ENCODE data around the gene INPP5A. TPM values are rescaled to one million over a fixed set of nuclear protein-coding genes. Genes with fewer than 3 reads are reported as not detected.
A peak's percentile ranks its signal among the peaks of the same experiment; 100 is the strongest.

The INPP5A gene
- total RNA-seq, 1 donor from 2014 or later: 41.0 TPM

GRCh38 chr10:132721725-132722124 is 184.1 kb downstream of the INPP5A start:
- Mint-ChIP-seq H3K4me3 (no peak overlapping the region), H3K36me3 (peaks cover 19% of the 10 kb centered on the region), H3K27ac (peak overlapping the region; percentile 25), H3K4me1 (peaks cover 3% of the 10 kb centered on the region), H3K27me3 (ENCODE audit: low read depth) (no peaks in the 10 kb centered on the region), H3K9me3 (no peaks in the 10 kb centered on the region)
- no peak for DNase-seq (ENCODE audit: low spot score in 2 of 2, unreplicated experiment in 2 of 2)
- TF ChIP-seq, protein P1, sequence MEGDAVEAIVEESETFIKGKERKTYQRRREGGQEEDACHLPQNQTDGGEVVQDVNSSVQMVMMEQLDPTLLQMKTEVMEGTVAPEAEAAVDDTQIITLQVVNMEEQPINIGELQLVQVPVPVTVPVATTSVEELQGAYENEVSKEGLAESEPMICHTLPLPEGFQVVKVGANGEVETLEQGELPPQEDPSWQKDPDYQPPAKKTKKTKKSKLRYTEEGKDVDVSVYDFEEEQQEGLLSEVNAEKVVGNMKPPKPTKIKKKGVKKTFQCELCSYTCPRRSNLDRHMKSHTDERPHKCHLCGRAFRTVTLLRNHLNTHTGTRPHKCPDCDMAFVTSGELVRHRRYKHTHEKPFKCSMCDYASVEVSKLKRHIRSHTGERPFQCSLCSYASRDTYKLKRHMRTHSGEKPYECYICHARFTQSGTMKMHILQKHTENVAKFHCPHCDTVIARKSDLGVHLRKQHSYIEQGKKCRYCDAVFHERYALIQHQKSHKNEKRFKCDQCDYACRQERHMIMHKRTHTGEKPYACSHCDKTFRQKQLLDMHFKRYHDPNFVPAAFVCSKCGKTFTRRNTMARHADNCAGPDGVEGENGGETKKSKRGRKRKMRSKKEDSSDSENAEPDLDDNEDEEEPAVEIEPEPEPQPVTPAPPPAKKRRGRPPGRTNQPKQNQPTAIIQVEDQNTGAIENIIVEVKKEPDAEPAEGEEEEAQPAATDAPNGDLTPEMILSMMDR (IDR thresholded peaks at IDR 0.05; ENCODE audit: unreplicated experiment): no peak

GRCh38 chr10:132722394-132723329 is 185.1 kb downstream of the INPP5A start:
- Mint-ChIP-seq H3K36me3 (peaks cover 22% of the 10 kb centered on the region), H3K4me3 (no peak overlapping the region), H3K4me1 (peaks cover 3% of the 10 kb centered on the region), H3K9me3 (no peaks in the 10 kb centered on the region), H3K27me3 (ENCODE audit: low read depth) (no peaks in the 10 kb centered on the region), H3K27ac (peak overlapping the region; percentile 39)
- TF ChIP-seq, protein P1 (IDR thresholded peaks at IDR 0.05; ENCODE audit: unreplicated experiment): no peak
- DNase-seq (ENCODE audit: low spot score in 2 of 2, unreplicated experiment in 2 of 2): no peak

GRCh38 chr10:132723330-132723970 is 185.9 kb downstream of the INPP5A start:
- no peaks in the 10 kb centered on the region for H3K9me3 Mint-ChIP-seq
- H3K4me3 Mint-ChIP-seq: no peak overlapping the region
- no peak overlapping the region for H3K27ac Mint-ChIP-seq
- H3K27me3 Mint-ChIP-seq (ENCODE audit: low read depth): no peaks in the 10 kb centered on the region
- peaks cover 22% of the 10 kb centered on the region for H3K36me3 Mint-ChIP-seq
- no peak for DNase-seq (ENCODE audit: low spot score in 2 of 2, unreplicated experiment in 2 of 2)
- TF ChIP-seq, protein P1 (IDR thresholded peaks at IDR 0.05; ENCODE audit: unreplicated experiment): no peak
- H3K4me1 Mint-ChIP-seq: peaks cover 3% of the 10 kb centered on the region

DNA sequence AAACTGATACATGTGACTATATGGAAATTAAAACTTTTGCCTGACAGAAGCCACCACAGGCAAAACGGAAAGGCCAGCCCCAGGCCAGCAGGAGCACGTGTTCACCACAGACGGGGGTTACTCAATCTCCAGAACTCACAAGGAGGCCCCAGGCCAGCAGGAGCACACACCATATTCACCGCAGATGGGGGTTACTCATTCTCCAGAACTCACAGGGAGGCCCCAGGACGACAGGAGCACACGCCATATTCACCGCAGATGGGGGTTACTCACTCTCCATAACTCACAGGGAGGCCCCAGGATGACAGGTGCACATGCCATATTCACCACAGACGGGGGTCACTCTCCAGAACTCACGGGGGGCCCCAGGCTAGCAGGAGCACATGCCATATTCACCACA is 186.9 kb downstream of the INPP5A start:
- peaks cover 22% of the 10 kb centered on the region for H3K36me3 Mint-ChIP-seq
- no peaks in the 10 kb centered on the region for H3K9me3 Mint-ChIP-seq
- peaks cover 3% of the 10 kb centered on the region for H3K4me1 Mint-ChIP-seq
- no peak overlapping the region for H3K4me3 Mint-ChIP-seq
- no peak for DNase-seq (ENCODE audit: low spot score in 2 of 2, unreplicated experiment in 2 of 2)
- TF ChIP-seq, protein P1 (IDR thresholded peaks at IDR 0.05; ENCODE audit: unreplicated experiment): no peak
- H3K27me3 Mint-ChIP-seq (ENCODE audit: low read depth): no peaks in the 10 kb centered on the region
- H3K27ac Mint-ChIP-seq: no peak overlapping the region

DNA sequence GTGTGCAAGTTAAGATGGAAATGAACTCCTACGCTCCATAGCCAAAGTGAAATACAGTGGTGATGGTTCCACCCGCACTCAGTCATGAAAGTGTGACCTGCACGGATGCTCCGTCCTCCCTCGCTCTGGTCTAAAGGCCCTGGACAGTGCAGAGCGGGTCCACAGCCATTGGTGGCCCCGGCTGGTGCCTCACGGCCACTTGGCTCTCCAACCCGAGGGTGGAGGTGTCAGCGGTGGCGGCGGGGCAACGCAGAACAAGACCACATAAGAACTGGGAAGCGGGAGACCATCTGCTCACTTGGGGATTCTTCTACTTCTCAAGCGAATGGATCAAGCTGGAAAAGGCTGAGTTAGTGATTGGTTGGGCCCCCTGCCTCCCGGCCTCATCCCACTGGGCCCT is 187.6 kb downstream of the INPP5A start:
- H3K4me1 Mint-ChIP-seq: peaks cover 3% of the 10 kb centered on the region
- H3K9me3 Mint-ChIP-seq: no peaks in the 10 kb centered on the region
- TF ChIP-seq, protein P1 (IDR thresholded peaks at IDR 0.05; ENCODE audit: unreplicated experiment): no peak
- DNase-seq (ENCODE audit: low spot score in 2 of 2, unreplicated experiment in 2 of 2): no peak
- peaks cover 22% of the 10 kb centered on the region for H3K36me3 Mint-ChIP-seq
- no peak overlapping the region for H3K4me3 Mint-ChIP-seq
- no peaks in the 10 kb centered on the region for H3K27me3 Mint-ChIP-seq (ENCODE audit: low read depth)
- no peak overlapping the region for H3K27ac Mint-ChIP-seq

All from mesothelial cell of epicardium (in vitro differentiated cells).